Frontal cortex (tissue), 4 donors: Measurements from ENCODE around the gene ZC2HC1C. TPM values are rescaled to one million over a fixed set of nuclear protein-coding genes. Genes with fewer than 3 reads are reported as not detected.

Experiments used
- DNase-seq, 2 donors: peaks; one replicate each; pipeline ENCODE4 v3.0.0; 2012; ENCODE audit warnings: low spot score in 2 of 2
- FAIRE-seq: peaks from 2 replicates; lab custom pipeline; 2012; peaks lifted over from hg19 to GRCh38; lab: Jason Lieb, UNC
- total RNA-seq: library from RNA; depleted of rRNA; stranded (reverse); fragments of >200 nt; gene quantifications from one replicate; pipeline ENCODE4 v1.2.3, GENCODE V29; 2014
- donor health status: control.
- donor health status: control.
- donor health status: control.

Gene ZC2HC1C
- 2.4 TPM for total RNA-seq

GRCh38 chr14:75069121-75069810 is at the start of gene ZC2HC1C:
Gene ZC2HC1C, plus strand, starts transcription at chr14:75069641. Its CDS starts 933 bp downstream, at chr14:75070574.
- FAIRE-seq (no peak), DNase-seq (peak; percentile 82 to 83)

GRCh38 chr14:75022655-75023054 is 46.8 kb upstream of the ZC2HC1C start:
- FAIRE-seq (no peak), DNase-seq (no peak)

- DNase-seq (no peak), FAIRE-seq (no peak)
These were observed 46.3 kb upstream of the ZC2HC1C start for GRCh38 chr14:75023108-75023507.

- FAIRE-seq (no peak), DNase-seq (no peak)
These were observed 44.4 kb upstream of the ZC2HC1C start for GRCh38 chr14:75025082-75025481.

- DNase-seq (no peak), FAIRE-seq (no peak)
These were observed 43.6 kb upstream of the ZC2HC1C start for GRCh38 chr14:75025876-75026275.

GRCh38 chr14:75030147-75030546 is 39.3 kb upstream of the ZC2HC1C start:
- FAIRE-seq, result no peak

GRCh38 chr14:75032939-75033338 is 36.5 kb upstream of the ZC2HC1C start:
- DNase-seq (no peak), FAIRE-seq (no peak)

More at GRCh38 chr14:75030147-75030546, 39.3 kb upstream of the ZC2HC1C start:
- no peak for DNase-seq

- DNase-seq, result no peak
- no peak for FAIRE-seq
These were observed 28.9 kb upstream of the ZC2HC1C start for GRCh38 chr14:75040507-75040906.

GRCh38 chr14:75040959-75041358 is 28.5 kb upstream of the ZC2HC1C start:
- DNase-seq (no peak), FAIRE-seq (no peak)

GRCh38 chr14:75041613-75042012 is 27.8 kb upstream of the ZC2HC1C start:
- FAIRE-seq, result no peak
- no peak for DNase-seq

- no peak for FAIRE-seq
- no peak for DNase-seq
These were observed 27.4 kb upstream of the ZC2HC1C start for GRCh38 chr14:75042035-75042434.

GRCh38 chr14:75044322-75044721 is 25.1 kb upstream of the ZC2HC1C start:
- DNase-seq (no peak), FAIRE-seq (no peak)

GRCh38 chr14:75044752-75045151 is 24.7 kb upstream of the ZC2HC1C start:
- no peak for FAIRE-seq
- no peak for DNase-seq

- FAIRE-seq, result no peak
These were observed 23.2 kb upstream of the ZC2HC1C start for GRCh38 chr14:75046275-75046674.

GRCh38 chr14:75046899-75047298 is 22.5 kb upstream of the ZC2HC1C start:
- DNase-seq (no peak), FAIRE-seq (no peak)

More at GRCh38 chr14:75046275-75046674, 23.2 kb upstream of the ZC2HC1C start:
- no peak for DNase-seq

- no peak for FAIRE-seq
- DNase-seq, result no peak
These were observed 21.9 kb upstream of the ZC2HC1C start for GRCh38 chr14:75047506-75047905.

GRCh38 chr14:75048101-75048500 is 21.3 kb upstream of the ZC2HC1C start:
- FAIRE-seq, result no peak
- no peak for DNase-seq

GRCh38 chr14:75049136-75049535 is 20.3 kb upstream of the ZC2HC1C start:
- FAIRE-seq (no peak), DNase-seq (no peak)

GRCh38 chr14:75049731-75050201 is 19.7 kb upstream of the ZC2HC1C start:
- no peak for DNase-seq
- no peak for FAIRE-seq

GRCh38 chr14:75050852-75051555 is 18.4 kb upstream of the ZC2HC1C start, which contains the start of gene MLH3:
Gene MLH3, minus strand, starts transcription at chr14:75051467. Its CDS starts 1,812 bp downstream, at chr14:75049655.
- DNase-seq (peak; percentile 78 to 81), FAIRE-seq (no peak)

- FAIRE-seq, result no peak
These were observed 17.9 kb upstream of the ZC2HC1C start for GRCh38 chr14:75051556-75051899.

More at GRCh38 chr14:75051556-75051899, 17.9 kb upstream of the ZC2HC1C start:
- no peak for DNase-seq
